DOHH2 (cell line): ENCODE data around the gene SSMEM1.

Source experiments
- H3F3A ChIP-seq: fragments of 200-600 bp; sonication (generic), shearing (Covaris generic); 2 replicates; pipeline ENCODE4 v1.6.0; 2016; ENCODE audit warnings: antibody characterized with exemption, mild to moderate bottlenecking; ENCODE audit not compliant: control insufficient read depth, insufficient read depth
- H3K27ac ChIP-seq: fragments of 200-600 bp; sonication (generic); 2 replicates; pipeline ENCODE4 v1.5.1; 2014; ENCODE audit warnings: low read depth, mild to moderate bottlenecking, low read length, moderate library complexity
- H3K27me3 ChIP-seq: fragments of 200-600 bp; sonication (generic); 2 replicates; pipeline ENCODE4 v1.6.1; 2014; ENCODE audit warnings: mild to moderate bottlenecking, low read length, mixed read lengths; ENCODE audit not compliant: control insufficient read depth
- H3K36me3 ChIP-seq: fragments of 200-600 bp; sonication (generic); 2 replicates; pipeline ENCODE4 v1.6.1; 2014; ENCODE audit warnings: mild to moderate bottlenecking, low read length, moderate library complexity, mixed read lengths; ENCODE audit not compliant: control insufficient read depth
- H3K4me1 ChIP-seq: fragments of 200-600 bp; sonication (generic); 2 replicates; pipeline ENCODE4 v1.6.1; 2014; ENCODE audit warnings: mild to moderate bottlenecking, low read length, mixed read lengths; ENCODE audit not compliant: control insufficient read depth
- H3K4me2 ChIP-seq: fragments of 200-600 bp; sonication (generic); 2 replicates; pipeline ENCODE4 v1.6.0; 2014; ENCODE audit warnings: mild to moderate bottlenecking, low read length, moderate library complexity
- H3K4me3 ChIP-seq: fragments of 200-600 bp; sonication (generic); 2 replicates; pipeline ENCODE4 v1.5.1; 2014; ENCODE audit warnings: mild to moderate bottlenecking, low read length, mixed read lengths
- H3K79me2 ChIP-seq: fragments of 200-600 bp; sonication (generic); 2 replicates; pipeline ENCODE4 v1.6.1; 2014; ENCODE audit warnings: mild to moderate bottlenecking, low read length, mixed read lengths; ENCODE audit not compliant: control insufficient read depth
- H3K9me2 ChIP-seq: fragments of 200-600 bp; sonication (generic); replicated peaks from 2 replicates; pipeline ENCODE4 v1.6.1; 2014; ENCODE audit warnings: mild to moderate bottlenecking, low read length, mixed read lengths; ENCODE audit not compliant: control insufficient read depth
- H3K9me3 ChIP-seq: fragments of 200-600 bp; sonication (generic); 2 replicates; pipeline ENCODE4 v1.6.1; 2014; ENCODE audit warnings: antibody characterized with exemption, low read length, mixed read lengths; ENCODE audit not compliant: control insufficient read depth, insufficient read depth
- H4K20me1 ChIP-seq: fragments of 200-600 bp; sonication (generic); 2 replicates; pipeline ENCODE4 v1.6.0; 2014; ENCODE audit warnings: low read depth, mild to moderate bottlenecking, antibody characterized with exemption, low read length, moderate library complexity; ENCODE audit not compliant: control insufficient read depth, insufficient read depth
- CTCF ChIP-seq: fragments of 200-600 bp; sonication (generic); IDR thresholded peaks from one replicate; pipeline ENCODE4 v1.5.1; 2014; ENCODE audit warnings: antibody characterized with exemption, mild to moderate bottlenecking, low read depth, low read length; ENCODE audit not compliant: poor library complexity, severe bottlenecking
- EZH2phosphoT487 ChIP-seq: fragments of 200-600 bp; sonication (generic); IDR thresholded peaks from 2 replicates; pipeline ENCODE4 v1.6.1; 2017; ENCODE audit warnings: borderline replicate concordance, mild to moderate bottlenecking, antibody characterized with exemption, low read length, moderate library complexity, mixed read lengths

Gene SSMEM1

GRCh38 chr7:130262448-130262847 is 54.8 kb downstream of the SSMEM1 start:
- peaks cover 14% of the 10 kb centered on the region for H3K9me3 ChIP-seq
- H3K27me3 ChIP-seq, result peaks cover 9% of the 10 kb centered on the region; the same call in 1 of the 2 replicates
- no peak overlapping the region for H3K4me3 ChIP-seq
- no peaks in the 10 kb centered on the region for H3K79me2 ChIP-seq
- no peaks in the 10 kb centered on the region for H3K36me3 ChIP-seq
- no peaks in the 10 kb centered on the region for H3K9me2 ChIP-seq
- no peak overlapping the region for H3K27ac ChIP-seq
- H3F3A ChIP-seq, result no peaks in the 10 kb centered on the region
- no peaks in the 10 kb centered on the region for H3K4me1 ChIP-seq
- TF ChIP-seq EZH2phosphoT487, result no peak
- H3K4me2 ChIP-seq, result no peak overlapping the region
- H4K20me1 ChIP-seq, result no peaks in the 10 kb centered on the region

GRCh38 chr7:130263130-130263529 is 55.5 kb downstream of the SSMEM1 start:
- H3K36me3 ChIP-seq, result no peaks in the 10 kb centered on the region
- H3K27me3 ChIP-seq, result peaks cover 11% of the 10 kb centered on the region; the same call in 1 of the 2 replicates
- TF ChIP-seq CTCF, result no peak
- TF ChIP-seq EZH2phosphoT487, result no peak
- no peaks in the 10 kb centered on the region for H3K79me2 ChIP-seq
- H3K9me3 ChIP-seq, result peaks cover 10% of the 10 kb centered on the region
- no peaks in the 10 kb centered on the region for H3K4me1 ChIP-seq
- H3K4me3 ChIP-seq, result no peak overlapping the region
- no peaks in the 10 kb centered on the region for H3K9me2 ChIP-seq
- no peak overlapping the region for H3K4me2 ChIP-seq
- H3K27ac ChIP-seq, result no peak overlapping the region
- no peaks in the 10 kb centered on the region for H4K20me1 ChIP-seq
- no peaks in the 10 kb centered on the region for H3F3A ChIP-seq
